Astrocyte (in vitro differentiated cells and primary cell): ENCODE measurements around the gene CRYGA.

Source experiments
- CTCF ChIP-seq: IDR thresholded peaks from 2 replicates; pipeline ENCODE4 v1.5.1; 2011; ENCODE audit warnings: low read depth, mild to moderate bottlenecking, inconsistent platforms, low read length, moderate library complexity; ENCODE audit not compliant: insufficient read depth
- EZH2 ChIP-seq: IDR thresholded peaks from 2 replicates; pipeline ENCODE4 v1.6.1; 2012; ENCODE audit warnings: mild to moderate bottlenecking, low read length, inconsistent platforms; ENCODE audit not compliant: insufficient read depth

GRCh38 chr2:208122248-208122647 lies 41.1 kb downstream of the CRYGA start:
- no peak for TF ChIP-seq CTCF
- TF ChIP-seq EZH2: no peak
